HL-60 (cell line): ENCODE results near the gene ACP4.
"Not testable (repeated sequence)": the region's sequence is repeated elsewhere in the genome, so short reads cannot be mapped to it uniquely, and the experiment has no call there.

Source experiments
- POLR2AphosphoS5 ChIP-seq: IDR thresholded peaks from 2 replicates; pipeline ENCODE4 v1.6.1; 2012; ENCODE audit warnings: low read depth
- REST ChIP-seq: IDR thresholded peaks from 2 replicates; pipeline ENCODE4 v1.6.1; 2012; ENCODE audit warnings: low read depth; ENCODE audit not compliant: insufficient replicate concordance
- TF ChIP-seq, protein P1 (sequence below): IDR thresholded peaks from one replicate; pipeline ENCODE4 v1.5.1; 2011; ENCODE audit warnings: low read length, control low read depth, inconsistent platforms; ENCODE audit not compliant: insufficient read depth

- TF ChIP-seq POLR2AphosphoS5, REST: not testable (repeated sequence)
- TF ChIP-seq, protein P1, sequence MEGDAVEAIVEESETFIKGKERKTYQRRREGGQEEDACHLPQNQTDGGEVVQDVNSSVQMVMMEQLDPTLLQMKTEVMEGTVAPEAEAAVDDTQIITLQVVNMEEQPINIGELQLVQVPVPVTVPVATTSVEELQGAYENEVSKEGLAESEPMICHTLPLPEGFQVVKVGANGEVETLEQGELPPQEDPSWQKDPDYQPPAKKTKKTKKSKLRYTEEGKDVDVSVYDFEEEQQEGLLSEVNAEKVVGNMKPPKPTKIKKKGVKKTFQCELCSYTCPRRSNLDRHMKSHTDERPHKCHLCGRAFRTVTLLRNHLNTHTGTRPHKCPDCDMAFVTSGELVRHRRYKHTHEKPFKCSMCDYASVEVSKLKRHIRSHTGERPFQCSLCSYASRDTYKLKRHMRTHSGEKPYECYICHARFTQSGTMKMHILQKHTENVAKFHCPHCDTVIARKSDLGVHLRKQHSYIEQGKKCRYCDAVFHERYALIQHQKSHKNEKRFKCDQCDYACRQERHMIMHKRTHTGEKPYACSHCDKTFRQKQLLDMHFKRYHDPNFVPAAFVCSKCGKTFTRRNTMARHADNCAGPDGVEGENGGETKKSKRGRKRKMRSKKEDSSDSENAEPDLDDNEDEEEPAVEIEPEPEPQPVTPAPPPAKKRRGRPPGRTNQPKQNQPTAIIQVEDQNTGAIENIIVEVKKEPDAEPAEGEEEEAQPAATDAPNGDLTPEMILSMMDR, result not testable (repeated sequence)
Measured at GRCh38 chr19:50766746-50767145, 23.5 kb upstream of the ACP4 start.
